Right forelimb (tissue), 1 donor: ENCODE results near the gene NRG4.
"Not testable (repeated sequence)": the region's sequence is repeated elsewhere in the genome, so short reads cannot be mapped to it uniquely, and the experiment has no call there.

Experiments
- DNase-seq: peaks from one replicate; pipeline ENCODE4 v3.0.0-alpha.2; 2018

The NRG4 gene

GRCh38 chr15:76011627-76012551, at the start of gene NRG4:
NRG4 (minus strand) TSS chr15:76012424; CDS start chr15:76011230, 1,194 bp downstream.
- no peak for DNase-seq

- DNase-seq: no peak
Observed at GRCh38 chr15:76061700-76062099, 49.5 kb upstream of the NRG4 start.

- no peak for DNase-seq
Observed at GRCh38 chr15:76060118-76060989, 48.1 kb upstream of the NRG4 start.

GRCh38 chr15:76059320-76060117, 47.3 kb upstream of the NRG4 start, which contains the start of gene TMEM266:
TMEM266 (plus strand) TSS chr15:76059985; CDS start chr15:76134264, 74,279 bp downstream.
- peak; percentile 72 for DNase-seq

GRCh38 chr15:76058714-76059319, 46.6 kb upstream of the NRG4 start:
- DNase-seq: no peak

- DNase-seq: no peak
Observed at GRCh38 chr15:76057332-76058000, 45.2 kb upstream of the NRG4 start.

GRCh38 chr15:76056931-76057330, 44.7 kb upstream of the NRG4 start:
- no peak for DNase-seq

- not testable (repeated sequence) for DNase-seq
Observed at GRCh38 chr15:76054201-76054600, 42.0 kb upstream of the NRG4 start.

- no peak for DNase-seq
Observed at GRCh38 chr15:76038512-76038911, 26.3 kb upstream of the NRG4 start.

- no peak for DNase-seq
Observed at GRCh38 chr15:76035593-76035992, 23.4 kb upstream of the NRG4 start.

GRCh38 chr15:76034111-76034510, 21.9 kb upstream of the NRG4 start:
- no peak for DNase-seq

- DNase-seq: no peak
Observed at GRCh38 chr15:76033438-76033837, 21.2 kb upstream of the NRG4 start.

- DNase-seq: no peak
Observed at GRCh38 chr15:76032046-76032445, 19.8 kb upstream of the NRG4 start.

- DNase-seq: no peak
Observed at GRCh38 chr15:76024021-76024768, 12.0 kb upstream of the NRG4 start.

- DNase-seq: not testable (repeated sequence)
Observed at GRCh38 chr15:76013470-76013869, 1.2 kb upstream of the NRG4 start.

- no peak for DNase-seq
Observed at GRCh38 chr15:76010613-76011012, 1.6 kb downstream of the NRG4 start.

- no peak for DNase-seq
Observed at GRCh38 chr15:76006136-76006778, 6.0 kb downstream of the NRG4 start.

GRCh38 chr15:76003364-76003763, 8.9 kb downstream of the NRG4 start:
- no peak for DNase-seq

- no peak for DNase-seq
Observed at GRCh38 chr15:75995611-75996010, 16.6 kb downstream of the NRG4 start.

GRCh38 chr15:75994220-75994619, 18.0 kb downstream of the NRG4 start:
- no peak for DNase-seq
